GM21717 (cell line): ENCODE measurements around the gene GID4.

Experiments used
- ATAC-seq: cut with Tn5 transposase; IDR thresholded peaks from one replicate; pipeline ENCODE4 v1.9.1; 2021; ENCODE audit warnings: mild to moderate bottlenecking, moderate library complexity; ENCODE audit not compliant: unreplicated experiment

Gene GID4

DNA sequence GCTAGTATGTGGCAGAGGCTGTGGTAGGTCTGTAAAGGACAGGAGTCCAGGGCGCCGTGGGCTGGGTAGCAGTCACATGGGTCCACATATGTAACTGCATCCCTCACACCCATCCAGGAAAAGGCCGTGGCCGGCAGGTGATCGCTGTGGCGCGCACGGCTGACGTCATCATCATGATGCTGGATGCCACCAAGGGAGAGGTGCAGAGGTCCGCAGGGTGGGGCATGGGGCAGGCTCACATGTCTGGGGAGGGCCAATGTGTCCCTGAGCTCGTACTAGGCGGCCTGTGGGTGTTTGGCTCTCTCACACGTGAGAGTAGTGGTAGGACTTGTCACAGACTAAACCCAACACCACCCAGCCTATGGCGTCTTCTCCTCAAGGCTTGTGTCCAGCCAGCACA lies 60.3 kb downstream of the GID4 start:
- no peak for ATAC-seq

DNA sequence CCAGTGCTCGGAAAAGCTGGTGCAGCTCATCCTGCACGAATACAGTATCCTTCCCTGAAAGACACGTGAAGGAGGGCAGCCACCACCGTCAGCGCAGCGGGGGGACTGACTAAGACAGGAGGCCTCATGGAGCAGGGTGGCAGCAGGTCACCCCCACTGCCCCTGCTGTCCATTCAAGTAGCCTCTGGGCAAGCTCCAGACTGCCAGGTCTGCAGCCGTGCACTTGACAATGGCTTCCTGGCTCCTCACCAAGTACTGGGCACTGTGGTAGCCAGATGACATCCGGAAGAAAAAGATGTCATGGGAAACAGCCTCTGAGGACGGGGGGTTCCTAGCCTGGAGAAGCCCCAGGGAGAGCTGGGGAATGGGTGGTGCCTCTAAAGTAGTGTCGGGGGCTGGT lies 61.4 kb downstream of the GID4 start:
- ATAC-seq: no peak

DNA sequence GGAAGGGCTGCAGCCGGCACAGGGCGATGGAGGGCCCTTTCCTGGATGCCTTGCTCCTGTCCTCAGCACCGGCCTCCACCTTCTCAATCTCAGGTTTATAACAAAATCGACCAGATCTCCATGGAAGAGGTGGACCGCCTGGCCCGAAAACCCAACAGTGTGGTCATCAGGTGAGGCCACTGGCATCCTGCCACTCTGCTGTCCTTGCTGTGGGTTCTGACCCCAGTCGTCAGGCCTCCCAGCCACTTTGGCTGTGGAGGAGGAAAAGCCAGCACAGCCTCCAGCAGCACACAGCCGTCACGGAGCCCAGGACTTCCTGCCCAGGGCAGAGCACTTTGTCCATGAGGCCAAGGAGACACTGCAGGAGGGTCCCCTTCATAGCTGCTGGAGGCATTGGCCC lies 62.6 kb downstream of the GID4 start:
- no peak for ATAC-seq

DNA sequence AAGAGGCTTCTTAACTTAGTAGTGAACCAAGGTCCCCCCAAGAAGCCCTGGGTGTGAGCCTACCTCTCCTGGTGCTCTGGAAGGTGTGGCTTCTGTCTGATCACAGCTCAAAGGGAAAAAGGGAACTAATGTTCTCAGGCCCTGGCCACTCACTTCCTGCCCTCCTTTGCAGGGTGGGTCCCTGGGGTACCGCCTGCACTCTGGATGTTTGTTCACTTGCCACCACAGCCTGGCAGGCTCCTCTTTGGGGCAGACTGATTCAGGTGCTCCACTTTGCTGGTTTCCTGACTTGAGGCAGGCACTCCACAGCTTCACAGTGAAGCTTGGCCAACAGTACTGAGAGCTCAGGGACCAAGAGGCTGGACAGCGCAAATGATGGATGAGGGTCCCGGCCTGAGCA lies 63.4 kb downstream of the GID4 start:
- ATAC-seq: no peak

DNA sequence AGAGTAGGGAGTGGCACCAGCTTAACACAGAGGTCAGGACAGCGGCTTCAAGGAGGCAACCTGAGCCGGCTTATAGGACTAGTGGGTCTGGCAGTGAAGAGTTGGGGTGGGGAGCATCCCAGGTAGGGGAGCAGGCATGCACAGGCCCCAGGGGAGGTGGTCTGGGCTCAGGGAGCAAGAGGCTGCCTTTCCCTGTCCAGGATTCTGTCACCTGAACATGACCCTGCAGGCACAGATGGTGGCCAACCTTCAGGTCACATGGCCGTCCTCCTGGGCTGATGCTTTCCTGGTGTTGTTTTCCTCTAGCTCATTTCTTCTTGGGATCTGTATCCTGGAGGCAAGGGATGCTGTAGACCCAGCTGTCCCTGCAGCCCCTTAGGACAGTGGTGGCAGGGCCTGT lies 65.8 kb downstream of the GID4 start:
- no peak for ATAC-seq

DNA sequence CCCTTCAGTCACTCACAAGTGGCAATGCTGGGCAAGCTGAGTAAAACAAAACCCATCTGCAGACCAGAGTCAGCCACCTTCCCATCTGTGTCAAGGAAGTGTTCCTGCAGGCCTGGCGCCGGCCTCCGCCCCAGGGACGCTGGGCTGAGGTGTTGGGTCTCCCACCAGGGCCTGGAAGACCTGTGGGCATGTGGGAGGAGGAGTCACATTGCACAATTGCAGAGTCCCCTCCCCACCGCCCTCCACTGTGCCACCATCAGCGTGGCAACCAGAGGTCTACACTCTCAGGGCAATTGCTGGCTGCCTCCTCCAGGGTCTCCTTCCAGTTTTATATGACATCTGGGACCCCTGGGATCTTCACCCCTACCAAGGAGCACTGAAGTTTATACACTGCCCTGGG lies 66.4 kb downstream of the GID4 start:
- ATAC-seq: no peak

DNA sequence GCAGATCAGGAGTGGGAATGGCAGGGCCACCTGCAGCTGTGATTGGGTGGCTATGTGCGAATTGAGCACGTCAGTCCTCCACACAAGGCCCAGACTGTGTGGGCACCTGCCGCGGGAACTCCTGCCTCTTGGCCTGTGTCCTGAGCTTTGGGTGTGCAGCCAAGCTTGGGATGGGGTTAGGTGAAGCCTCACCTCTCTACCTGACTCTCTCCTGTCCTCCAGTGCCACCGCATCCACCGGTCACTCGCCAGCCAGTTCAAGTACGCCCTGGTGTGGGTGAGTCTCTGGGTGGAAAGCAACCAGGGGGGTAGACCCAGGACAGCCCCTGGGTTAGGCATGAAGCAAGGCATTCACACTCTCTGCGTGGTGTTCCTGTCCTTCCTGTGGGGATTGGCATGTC lies 67.0 kb downstream of the GID4 start:
- no peak for ATAC-seq

DNA sequence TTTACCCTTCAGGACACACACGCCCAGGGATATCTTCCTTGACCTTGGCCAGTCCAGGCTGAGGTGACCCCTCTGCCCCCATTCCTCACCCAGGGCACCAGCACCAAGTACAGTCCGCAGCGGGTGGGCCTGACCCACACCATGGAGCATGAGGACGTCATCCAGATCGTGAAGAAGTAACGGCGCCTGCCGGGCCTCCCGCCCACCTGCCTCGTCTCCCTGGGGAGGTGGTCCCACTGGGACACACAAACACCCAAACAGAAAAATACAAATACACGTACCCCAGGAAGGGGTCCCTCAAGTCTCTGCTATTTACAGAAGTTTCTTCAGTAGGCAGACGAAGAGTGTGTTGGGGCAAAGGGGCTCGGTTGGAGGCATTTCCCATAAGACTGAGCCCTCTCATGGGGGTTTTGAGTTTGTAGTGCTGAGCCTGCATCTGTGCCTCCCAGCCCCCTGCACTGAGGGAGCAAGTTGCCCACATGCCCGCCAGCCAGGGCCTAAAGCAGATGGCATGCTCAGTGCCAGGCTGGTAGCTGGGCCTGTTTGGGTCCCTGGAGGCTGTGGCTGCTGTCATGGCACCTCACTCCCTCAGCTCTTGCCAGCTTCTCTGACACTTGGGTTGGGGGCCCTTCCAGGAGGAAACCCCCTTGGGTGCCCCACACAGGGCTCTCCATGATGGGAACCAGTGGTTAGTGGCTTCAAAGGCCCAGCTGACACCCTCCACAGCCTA lies 68.0 kb downstream of the GID4 start:
- no peak for ATAC-seq

DNA sequence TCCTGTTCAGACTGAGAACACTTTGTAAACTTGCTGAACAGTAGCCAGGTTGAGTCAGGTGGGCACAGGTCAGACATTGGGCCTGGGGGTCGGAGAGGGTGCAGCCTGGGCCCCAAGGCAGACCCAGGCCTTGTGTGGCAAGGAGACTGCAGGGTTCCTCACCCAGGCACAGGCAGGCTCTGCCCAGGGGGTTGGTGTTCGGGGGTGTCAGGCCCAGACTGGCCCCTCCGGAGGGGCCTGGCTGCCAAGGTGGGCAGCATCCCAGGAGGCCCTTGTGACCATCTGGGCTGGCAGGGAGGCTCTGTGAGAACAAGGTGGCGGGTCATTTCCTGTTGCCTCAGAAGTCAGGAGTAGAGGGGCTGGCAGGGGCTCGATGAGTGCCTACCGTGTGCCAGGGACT lies 68.8 kb downstream of the GID4 start:
- ATAC-seq: no peak

DNA sequence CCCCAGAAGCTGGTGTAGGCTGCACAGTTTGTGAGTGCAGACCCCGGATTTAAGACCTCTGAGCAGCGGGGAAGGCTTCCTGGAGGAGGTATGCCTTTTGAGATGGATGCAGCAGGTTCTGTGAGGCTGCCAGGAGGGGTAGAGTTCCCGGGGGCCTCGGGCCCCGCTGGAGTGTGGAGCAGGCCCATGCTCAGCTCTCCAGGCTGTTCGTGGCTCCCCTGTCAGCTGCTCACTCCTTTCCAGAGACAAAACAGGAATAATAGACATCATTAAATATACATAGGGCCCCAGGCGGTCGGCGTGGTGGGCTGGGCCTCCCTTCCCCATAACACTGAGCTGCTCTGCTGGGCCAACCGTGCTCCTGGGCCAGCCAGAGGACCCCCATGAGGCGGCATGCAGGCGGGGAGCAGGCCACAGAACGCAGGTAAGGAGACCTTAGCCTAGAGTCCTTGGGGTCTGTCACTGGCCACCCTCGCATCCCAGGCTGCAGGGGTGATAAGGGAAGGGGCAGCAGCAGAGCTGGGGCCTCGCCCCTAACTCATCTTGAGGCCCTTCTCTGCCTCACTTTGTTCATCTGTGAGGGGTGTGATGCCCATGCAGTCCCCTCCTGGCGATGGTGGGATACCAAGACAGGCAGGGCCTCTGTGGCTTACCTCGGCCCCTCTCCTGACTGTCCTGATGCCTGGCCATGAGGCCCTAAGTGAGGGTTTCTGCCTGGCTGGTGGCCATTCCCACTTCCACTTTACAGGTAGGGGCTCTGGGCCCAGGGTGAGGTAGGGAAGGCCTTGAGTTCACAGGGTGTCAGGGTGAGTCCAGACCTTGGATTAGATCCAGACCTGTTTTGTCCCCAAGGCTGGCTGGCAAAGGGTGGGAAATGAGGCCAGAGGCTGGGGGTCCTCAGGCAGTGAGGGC lies 69.4 kb downstream of the GID4 start, which contains the start of gene MYO15A:
Gene MYO15A (plus strand): TSS at position 356 of the 912 bp plus-strand sequence. CDS start 10,045 bp downstream, outside the sequence.
- ATAC-seq: no peak

DNA sequence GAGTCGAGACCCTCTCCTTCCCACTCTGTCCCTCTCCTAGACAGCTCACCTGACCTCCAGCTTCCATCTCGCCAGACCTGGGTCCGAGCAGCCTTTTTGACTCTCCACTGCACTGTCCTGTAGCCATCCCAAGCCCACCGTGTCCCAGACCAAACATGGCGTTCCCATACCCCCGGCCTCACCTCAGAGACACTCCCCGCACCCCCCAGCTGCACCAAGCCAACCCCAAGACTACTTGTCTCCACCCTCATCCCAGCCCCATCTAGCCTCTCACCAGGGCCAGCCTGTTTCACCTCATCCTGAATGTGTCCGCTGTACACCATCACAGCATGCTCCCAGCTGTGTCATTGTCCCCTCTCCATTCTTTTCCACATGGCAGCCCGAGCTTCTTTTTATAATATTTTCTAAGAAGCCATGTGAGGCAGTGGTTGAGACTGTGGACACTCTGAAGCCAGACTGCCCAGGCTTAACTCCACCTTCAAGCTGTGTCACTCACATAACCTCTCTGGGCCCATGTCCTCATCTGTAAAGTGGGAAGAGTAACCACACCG lies 70.8 kb downstream of the GID4 start:
- no peak for ATAC-seq

DNA sequence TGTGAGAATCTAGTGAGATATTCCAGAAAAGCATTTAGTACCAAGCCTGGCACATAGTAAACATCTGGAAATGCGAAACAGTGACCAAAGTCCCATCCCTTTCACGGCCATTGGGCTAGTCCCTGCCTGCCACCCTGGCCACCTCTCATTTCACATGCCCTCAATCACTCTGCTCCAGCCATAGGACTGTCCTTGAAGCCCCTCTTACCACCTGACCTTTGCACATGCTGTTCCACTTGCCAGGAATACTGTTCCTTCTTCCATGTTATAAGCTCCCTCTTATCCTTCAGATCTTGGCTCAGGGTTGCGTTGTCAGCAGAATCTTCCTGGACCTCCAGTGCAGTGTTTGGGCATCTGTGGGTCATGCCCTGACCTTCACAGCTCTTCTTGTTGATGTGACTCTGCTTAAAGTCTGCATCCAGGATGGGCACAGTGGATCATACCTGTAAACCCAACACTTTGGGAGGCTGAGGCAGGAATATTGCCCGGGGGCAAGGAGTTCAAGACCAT lies 71.5 kb downstream of the GID4 start:
- ATAC-seq: no peak

DNA sequence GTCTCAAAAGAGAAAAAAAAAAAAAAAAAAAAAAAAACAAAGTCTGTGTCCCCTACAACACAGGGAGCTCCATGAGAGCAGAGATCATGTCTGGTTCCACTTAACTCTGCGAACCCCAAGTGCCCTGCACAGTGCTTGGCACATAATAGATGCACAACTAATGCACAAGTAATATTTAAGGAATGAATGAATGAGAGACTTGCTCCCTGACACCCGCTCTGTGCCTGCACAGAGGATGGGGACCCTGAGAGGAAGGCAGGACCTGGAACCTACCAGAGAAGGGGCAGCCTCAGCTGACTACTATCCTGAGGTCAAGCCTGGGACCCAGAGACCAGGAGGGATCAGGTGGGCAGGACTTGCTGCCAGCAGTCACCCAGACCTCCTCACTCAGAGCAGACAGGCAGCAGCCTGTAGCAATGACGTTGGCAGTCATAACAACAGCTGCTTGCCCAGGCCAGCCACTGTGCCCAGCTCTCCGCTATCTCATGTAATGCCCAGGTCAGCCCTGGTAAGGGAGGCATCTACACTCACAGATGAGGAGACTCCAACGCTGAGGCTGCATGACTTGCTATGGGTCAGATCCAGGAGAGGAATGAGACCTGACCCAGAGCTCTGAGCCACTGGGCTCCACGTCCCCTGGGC lies 72.2 kb downstream of the GID4 start:
- no peak for ATAC-seq

DNA sequence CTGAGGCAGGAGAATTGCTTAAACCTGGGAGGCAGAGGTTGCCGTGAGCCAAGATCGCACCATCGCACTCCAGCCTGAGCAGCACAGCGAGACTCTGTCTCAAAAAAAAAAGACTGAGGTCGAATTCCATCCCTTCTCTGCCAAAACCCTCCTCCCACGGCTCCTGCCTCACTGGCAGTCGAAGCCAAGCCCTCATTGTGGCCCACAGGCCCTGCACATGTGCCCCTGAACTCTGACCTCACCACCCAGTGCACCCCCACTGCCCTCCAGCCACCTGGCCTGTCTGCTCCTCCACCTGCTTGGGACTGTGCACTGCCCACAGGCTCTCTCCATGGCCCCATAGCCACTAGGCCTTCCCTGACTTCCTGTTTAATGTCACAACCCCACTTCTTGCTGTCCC lies 76.3 kb downstream of the GID4 start:
- ATAC-seq: no peak

DNA sequence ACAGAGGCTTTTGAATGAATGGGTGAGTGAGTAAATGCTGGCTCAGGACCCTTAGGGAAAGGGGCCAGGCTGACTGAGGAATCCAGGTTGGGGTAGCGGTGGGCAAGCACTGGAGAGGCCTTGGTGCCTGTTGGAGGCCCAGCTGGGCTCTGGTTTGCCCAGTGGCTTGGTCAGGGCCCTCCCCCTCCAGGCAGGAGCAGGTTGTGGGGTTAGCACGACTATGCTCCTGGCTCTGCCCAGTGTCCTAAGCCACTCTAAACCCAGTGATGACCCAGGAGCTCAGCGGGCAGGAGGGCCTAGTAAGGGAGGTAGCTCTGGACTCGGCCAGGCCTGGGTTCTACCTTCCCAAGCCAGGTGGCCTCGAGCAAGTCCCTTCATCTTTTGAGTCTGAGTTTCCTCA lies 76.9 kb downstream of the GID4 start:
- no peak for ATAC-seq

DNA sequence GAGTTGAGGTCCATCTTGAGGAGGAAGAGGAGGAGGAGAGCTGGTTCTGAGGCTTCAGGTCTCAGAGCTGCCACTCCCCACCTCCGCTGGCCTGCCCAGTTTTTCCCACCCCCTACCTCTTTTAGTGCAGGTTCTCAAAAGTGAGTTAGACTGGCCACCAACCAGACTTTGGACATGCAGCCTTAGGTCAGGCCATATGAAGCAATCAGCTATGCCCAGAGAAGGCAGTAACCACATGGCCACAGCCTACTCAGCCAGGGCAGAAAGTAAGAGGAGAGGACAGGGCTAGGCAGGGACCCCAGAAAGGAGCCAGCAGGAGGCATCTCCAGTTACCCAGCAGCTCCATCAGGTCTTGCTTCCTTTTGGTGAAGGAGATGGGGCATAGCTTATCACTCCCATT lies 78.3 kb downstream of the GID4 start:
- no peak for ATAC-seq
